HG03439 (cell line): ENCODE results near the gene IRGC.
A peak's percentile ranks its signal among the peaks of the same experiment; 100 is the strongest.
"Not testable (repeated sequence)": the region's sequence is repeated elsewhere in the genome, so short reads cannot be mapped to it uniquely, and the experiment has no call there.

Experiments used
- ATAC-seq: cut with Tn5 transposase; IDR thresholded peaks from one replicate; pipeline ENCODE4 v1.9.1; 2021; ENCODE audit warnings: mild to moderate bottlenecking, moderate library complexity; ENCODE audit not compliant: unreplicated experiment

Gene IRGC

GRCh38 chr19:43751466-43752220 is 35.8 kb downstream of the IRGC start:
- ATAC-seq = no peak

- ATAC-seq = no peak
Observed at GRCh38 chr19:43752287-43752875, 36.5 kb downstream of the IRGC start.

DNA sequence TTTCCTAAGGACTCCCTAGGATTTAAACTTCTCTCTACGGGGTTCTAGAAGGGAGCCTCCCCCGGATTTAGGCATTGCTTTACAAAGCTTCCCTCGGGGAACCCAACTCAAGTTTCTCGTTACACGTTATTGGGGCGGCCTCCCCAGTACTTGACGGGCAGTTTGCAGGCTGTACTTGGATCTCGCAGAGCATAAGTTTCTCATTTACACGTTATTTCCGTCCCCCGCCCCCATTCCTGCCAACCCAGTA is 38.3 kb downstream of the IRGC start:
- no peak for ATAC-seq

DNA sequence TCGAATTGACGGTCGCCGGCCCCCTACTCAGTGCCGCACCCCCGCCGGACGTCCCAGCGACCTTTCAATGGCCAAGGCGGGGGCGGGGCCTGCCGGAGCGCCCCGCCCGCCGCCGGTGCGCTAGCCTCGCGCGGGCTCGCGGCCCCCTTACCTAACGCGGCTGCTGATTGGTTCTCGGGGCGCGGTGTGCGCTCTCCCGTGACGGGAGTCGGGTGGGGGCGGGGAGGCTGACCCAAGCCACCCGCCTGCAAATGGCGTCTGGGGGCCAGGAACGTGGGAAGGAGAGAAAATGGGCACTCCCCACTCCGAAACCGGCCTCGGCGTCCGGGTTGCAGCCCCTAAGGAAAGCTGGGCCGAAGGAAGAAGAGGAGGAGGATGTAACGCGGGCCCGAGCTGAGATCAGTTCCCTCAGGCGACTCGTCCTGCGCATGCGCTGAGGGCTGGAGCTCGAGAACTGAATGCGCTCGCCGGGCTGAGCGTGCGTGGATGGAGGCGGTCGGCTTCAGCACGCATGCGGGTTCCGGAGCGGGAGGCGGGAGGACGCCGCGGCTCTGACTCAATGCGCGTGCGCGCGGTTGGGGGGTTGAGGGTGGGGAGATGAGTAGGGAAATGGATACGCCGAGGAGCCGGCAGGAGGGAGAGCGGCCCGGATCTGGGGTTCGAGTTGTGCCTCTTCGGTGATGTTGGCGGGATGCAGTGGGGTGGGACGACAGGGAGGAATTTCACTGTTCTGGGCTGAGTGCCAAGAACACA is 38.8 kb downstream of the IRGC start, which contains the start of gene SMG9:
Gene SMG9 (minus strand): TSS at position 460 of the 753 bp plus-strand sequence. CDS start 4,221 bp downstream, outside the sequence.
- ATAC-seq = peak; percentile 55

DNA sequence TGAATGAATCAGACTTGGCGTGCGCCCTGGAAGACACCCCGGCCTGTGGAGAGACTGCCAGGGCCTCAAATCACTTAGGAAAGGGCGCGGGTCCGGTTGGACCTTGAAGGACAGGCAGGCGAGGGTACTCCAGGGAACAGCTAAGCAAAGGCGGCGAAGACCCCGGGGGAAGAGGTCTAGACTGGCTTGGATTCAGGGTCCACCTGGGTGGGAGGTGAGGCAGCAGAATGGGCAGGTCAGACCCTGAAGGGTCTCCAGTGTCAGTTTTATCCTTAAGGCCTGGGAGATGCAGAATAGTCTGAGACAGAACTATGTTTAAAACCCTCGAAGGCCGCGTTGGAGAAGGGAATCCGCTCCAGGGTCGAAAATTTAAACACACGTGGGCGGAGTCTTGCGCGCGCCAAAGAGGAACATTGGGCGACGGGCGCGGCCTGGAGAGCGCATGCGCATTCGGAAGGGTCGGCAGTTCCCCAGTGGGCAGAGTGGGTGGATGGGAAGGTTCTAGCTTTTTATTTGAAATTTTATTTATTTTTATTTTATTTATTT is 39.5 kb downstream of the IRGC start:
- ATAC-seq = peak; percentile 28

DNA sequence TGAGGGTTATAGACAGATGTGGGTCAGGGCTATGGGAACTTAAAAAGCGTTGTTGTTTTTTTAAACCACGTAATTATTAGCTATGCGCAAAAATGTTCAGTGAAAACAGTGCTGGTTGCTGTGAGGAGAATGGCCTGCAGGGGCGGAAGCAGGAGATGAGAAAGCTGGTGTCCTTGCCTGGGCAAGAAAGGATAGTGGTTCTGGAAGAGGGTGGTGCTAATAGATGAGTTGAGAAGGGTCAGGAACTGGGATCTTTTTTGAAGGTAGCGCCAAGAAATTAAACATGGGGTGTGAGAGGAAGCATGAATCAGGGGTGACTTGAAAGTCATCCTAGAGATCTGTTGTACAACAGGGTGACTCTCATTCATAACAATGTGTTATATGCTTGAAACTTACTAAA is 43.6 kb downstream of the IRGC start:
- no peak for ATAC-seq

- ATAC-seq = no peak
Observed at GRCh38 chr19:43760941-43761340, 45.1 kb downstream of the IRGC start.

GRCh38 chr19:43762814-43763213 is 46.9 kb downstream of the IRGC start:
- no peak for ATAC-seq

DNA sequence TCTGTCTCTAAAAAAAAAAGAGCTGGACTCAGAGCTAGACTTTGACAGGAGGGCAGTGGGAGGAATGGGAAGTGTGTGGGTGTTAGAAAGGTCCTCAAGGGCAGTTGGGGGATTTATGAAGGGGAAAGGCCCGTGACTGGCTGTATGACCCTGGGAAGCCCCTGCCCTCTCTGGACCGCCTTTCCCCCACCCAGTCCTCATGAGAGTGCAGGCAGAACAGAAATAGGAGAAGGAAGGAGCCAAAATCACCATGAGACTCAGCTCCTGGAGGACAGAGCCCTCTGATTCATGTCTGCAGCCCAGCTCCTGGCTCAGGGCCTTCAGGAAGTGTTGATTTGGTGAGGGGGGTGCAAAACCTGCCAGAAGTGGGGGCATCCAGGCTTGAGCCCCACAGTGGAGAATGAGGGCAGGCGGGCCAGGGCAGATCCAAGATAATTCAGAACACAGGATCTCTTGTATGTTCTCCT is 47.6 kb downstream of the IRGC start:
- no peak for ATAC-seq

- not testable (repeated sequence) for ATAC-seq
Observed at GRCh38 chr19:43764684-43765083, 48.8 kb downstream of the IRGC start.

DNA sequence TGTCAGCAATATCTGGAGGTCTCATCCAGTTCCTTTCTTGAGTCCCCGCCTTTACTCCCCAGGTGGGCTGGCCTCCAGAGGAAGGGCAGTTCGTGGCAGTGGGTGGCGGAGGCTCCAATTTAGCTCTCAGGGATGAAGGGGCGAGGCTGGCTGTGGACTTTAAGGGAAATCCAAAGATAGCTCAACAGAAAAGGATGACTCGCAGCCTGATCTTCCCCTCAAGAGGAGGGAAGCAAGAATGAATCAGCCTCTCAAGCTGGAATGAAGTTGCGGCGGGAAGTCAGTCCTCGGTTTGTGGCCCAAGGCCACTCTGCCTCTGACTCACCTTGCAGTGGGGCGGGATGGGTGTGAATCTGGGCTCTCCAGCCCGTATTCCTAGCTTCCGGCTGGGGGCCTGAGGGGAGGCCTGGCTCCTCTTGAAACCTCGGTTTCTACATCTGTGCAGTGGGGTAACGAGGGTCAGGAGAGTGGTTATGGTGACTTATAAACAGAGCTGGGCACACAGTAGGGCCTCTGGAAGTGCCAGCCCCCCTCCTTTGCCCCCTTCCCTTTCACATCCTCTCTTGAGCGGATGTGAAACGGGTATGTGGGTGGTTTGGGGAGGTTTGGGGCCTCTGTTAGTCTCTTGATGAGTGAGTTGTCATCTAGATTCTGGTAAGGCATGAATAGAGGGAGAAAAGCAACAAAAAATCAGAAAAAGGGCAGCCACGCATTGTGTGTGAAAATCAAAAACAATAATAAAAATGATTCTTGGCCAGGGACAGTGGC is 49.4 kb downstream of the IRGC start:
- peak; percentile 62 for ATAC-seq

DNA sequence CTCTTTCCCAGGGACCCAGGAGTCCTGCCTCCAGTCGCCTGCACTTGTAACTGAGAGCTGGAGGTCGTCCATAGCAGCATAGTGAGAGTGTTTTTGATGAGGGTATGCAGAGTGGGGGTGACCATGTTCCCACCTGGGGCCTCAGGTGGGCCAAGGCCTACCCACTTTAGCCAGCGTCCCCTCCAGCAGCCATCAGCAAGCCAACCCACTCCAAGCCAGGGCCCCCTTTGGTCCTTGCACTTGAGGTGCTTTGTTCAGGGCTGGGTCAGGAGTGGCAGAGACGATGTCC is 50.8 kb downstream of the IRGC start:
- no peak for ATAC-seq

- ATAC-seq = no peak
Observed at GRCh38 chr19:43767316-43767715, 51.4 kb downstream of the IRGC start.

- ATAC-seq = no peak
Observed at GRCh38 chr19:43767818-43768217, 51.9 kb downstream of the IRGC start.

DNA sequence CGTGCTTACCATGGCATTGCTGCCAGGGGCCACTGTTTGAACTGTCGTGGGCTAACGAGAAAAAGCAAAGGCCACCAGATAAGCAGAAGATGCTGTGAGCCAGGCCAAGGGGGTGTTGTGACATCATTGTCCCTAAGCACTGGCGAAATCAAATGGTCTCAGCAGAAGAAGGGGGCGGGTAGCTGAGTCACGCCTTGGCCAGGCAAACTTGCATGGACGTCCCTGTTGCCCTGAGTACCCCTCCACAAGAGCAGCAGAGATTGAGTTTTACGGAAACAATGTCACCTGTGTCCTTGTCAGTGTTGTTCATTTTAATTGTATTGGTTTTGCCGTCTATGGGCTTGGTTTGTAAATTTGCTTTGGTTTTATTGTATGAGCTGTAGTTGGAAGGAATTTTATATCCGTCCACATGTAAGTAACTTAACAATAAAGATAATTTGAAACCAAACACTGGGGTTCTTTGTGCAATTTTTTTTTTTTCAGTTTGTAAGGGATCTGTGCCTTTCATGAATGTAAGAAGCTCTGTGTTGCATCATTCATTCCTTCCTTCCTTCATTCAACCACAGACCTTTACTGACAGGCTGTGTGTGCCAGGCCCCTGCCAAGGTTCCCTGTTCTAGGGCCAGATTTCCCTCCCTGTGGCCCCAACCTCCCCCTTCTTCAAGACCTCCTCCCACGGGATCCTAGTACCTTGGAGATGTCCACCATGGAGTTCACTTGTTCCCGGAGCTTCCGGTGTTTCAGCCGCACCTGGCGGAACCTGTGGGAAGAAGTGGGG is 52.6 kb downstream of the IRGC start:
- ATAC-seq = no peak

- ATAC-seq = no peak
Observed at GRCh38 chr19:43769256-43769655, 53.4 kb downstream of the IRGC start.
